Stimulated activated CD8-positive, alpha-beta memory T cell treated with anti-CD3 and anti-CD28 coated beads, Interleukin-7, amount 100 ng/mL, for 1 hour (primary cell): Measurements from ENCODE around the gene SLFN12L.
"Not testable (repeated sequence)": the region's sequence is repeated elsewhere in the genome, so short reads cannot be mapped to it uniquely, and the experiment has no call there.

ENCODE experiments used
- DNase-seq, 2 donors: peaks; one replicate each; pipeline ENCODE4 v3.0.0-alpha.2; 2020; ENCODE audit warnings: low read depth in 2 of 2

SLFN12L gene

DNA sequence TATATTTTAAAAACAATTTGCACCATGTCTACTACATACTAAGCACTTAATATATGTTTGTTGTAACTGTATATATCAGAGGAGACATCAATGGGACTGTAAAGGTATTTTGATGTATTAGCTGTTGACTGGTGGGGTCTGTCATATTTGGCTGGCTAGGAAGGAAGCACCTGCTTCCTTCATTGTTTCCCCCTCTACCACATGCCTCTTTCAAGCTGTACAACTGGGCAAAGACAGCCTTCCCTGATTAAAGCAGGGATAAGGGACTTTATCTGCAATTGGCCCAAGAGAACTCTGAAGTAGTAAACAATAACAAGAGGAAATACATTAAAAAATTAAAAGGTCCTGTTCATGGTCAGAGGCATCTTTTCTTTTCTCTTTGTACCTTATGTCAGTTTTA, 5.5 kb upstream of the SLFN12L start:
- DNase-seq = no peak

DNA sequence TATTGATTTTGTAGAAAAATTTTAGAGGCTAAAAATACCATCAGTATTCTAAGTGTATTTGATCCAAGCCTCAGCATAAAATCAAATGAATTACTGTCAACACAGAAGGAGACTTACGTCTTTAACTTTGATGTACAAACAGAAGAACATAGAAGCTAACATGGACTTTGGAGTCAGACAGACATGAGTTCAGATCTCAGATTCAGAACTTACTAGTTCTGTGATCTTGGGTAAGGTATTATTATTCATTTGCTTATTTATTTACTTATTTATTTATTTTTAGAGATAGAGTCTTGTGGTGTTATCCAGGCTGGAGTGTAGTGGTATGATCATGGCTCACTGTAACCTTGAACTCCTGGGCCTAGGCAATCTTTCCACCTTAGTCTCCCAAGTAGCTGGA, 4.0 kb upstream of the SLFN12L start:
- DNase-seq = no peak

DNA sequence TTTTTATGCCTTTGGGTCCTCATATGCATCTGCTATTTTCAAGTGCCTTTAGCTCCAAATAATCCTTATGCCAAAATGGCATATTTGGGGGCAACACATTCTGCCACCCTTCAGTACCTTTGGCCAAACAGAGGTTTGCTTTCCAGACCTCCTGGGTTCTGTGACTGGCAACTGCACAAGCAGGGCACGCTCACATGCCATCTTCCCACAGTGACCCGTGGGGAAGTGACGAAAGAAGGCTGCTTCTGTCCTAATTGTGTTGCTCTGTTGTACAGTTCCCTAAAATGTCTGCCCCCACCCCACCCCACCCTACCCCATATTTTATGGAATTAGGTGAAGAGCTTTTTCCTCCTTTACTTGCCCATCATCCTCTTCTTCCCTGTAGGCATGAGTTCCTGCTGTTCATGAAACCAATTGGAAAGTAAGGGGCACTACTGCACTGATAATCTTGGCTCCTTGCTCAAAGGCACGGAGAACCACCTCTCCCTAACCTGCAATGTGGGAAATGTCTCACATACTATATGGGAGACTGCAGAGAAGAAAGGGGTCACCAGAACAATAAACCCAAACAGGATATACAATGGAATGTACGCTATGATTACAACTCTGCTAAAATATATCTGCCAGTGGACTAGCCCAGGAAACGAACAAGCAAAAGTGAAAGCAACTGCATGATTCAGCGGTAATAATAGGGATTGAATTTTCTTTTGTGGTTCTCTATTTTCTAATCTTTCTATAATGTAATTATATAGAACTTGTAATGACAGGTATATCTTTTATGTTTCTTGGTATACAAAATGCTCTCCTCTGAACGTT, 3.3 kb upstream of the SLFN12L start:
- DNase-seq = no peak

DNA sequence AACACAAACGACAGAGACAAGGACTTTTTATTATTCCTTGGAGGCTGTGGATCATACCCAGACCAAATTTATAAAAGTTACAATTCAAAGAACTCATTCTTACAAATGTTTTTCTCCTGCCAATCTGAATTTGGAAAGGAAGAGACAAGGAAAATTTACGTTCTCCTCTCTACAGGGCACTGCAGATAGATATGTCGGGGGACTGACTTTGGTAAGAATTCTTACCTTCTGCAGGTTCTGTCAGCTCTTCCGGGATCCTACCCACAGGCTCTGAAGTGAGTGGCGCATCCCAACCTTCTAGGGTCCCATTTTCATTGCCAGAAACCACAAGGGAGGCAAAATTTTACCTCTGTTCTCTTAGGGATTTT, 2.2 kb upstream of the SLFN12L start:
- DNase-seq = no peak

DNA sequence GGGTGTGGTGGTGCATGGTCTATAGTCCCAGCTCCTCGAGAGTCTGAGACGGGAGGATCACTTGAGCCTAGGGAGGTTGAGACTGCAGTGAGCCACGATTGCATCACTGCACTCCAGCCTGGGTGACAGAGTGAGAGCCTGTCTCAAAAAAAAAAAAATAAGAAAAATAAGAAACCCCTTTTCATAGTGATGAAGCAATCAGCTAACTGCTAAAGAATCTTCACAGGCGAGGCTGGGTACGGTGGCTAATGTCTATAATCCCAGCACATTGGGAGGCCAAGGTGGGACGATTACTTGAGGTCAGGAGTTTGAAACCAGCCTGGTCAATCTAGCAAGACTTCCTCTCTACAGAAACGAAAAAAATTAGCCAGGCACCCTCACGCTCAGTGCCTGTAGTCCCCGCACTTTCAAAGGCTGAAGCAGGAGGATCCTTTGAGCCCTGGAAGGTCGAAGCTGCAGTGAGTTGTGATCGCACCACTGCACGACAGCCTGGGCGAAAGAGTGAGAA, 760 bp downstream of the SLFN12L start:
- no peak for DNase-seq

DNA sequence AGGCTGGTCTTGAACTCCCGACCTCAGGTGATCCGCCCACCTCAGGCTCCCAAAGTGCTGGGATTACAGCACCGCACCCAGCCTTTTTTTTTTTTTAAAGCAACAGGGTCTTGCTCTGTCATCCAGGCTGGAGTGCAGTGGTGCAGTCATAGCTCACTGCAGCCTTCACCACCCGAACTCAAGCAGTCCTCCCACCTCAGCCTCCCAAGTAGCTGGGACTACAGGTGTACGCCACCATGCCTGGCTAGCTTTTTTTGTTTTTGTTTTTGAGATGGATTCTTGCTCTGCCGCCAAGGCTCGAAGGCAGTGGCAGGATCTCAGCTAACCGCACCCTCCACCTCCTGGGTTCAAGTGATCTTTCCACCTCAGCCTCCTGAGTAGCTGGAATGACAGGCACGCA, 2.1 kb downstream of the SLFN12L start:
- DNase-seq = not testable (repeated sequence)

DNA sequence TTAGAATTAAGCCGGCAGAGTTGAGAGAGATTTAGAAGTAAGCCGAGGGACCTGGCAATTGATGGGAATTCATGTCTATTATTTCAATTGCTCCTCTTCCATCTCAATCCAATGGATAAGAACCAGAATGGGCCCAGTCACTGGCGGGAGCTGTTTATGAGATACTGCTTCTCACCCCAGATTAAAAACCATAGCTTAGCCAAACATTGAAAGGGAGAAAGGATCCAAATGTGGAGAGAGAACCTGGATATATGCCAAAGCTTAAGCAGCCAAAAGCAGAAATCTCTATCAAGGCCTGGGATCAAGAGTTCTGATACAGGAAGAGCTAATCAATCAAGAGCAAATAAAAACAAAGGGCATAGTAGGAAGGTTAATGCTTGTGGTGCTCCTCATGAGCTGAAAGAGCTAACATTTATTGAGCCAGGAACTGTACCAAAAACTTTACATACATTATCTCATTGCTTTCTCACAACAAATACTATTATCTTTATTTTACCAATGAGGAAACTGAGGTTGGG, 2.8 kb downstream of the SLFN12L start:
- no peak for DNase-seq

DNA sequence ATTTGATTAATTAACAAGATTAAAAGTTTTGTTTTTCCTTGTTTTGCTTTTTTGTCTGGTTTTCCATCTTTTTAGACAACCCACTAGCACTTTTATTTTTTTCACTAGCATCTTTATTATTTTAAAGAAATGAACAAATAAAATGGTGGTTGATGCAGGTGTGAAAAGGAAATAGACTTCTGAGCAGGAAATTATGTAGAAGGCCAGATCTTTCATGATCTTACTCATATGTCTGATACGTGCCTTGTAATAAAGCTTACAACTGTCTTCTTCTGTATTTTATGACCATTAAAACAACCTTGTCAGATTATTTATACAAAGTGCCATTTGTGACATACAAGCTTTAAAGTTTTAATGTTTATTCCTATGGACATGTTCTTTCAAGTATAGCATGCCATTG, 6.3 kb downstream of the SLFN12L start:
- no peak for DNase-seq

DNA sequence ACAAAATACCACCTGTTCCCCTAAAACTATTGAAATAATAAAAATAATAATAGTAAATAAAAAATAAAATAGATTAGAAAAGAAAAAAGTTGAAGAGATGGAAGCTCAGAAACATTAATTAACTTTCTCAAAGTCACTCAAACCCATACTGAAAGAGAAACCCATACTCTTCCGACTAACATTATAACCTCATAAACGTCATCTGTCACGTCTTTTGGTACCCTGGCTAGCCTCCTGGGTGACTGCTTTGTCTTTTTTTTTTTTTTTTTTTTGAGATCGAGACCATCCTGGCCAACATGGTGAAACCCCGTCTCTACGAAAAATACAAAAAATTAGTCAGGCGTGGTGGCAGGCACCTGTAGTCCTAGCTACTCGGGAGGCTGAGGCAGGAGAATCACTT, 7.6 kb downstream of the SLFN12L start:
- DNase-seq = no peak

DNA sequence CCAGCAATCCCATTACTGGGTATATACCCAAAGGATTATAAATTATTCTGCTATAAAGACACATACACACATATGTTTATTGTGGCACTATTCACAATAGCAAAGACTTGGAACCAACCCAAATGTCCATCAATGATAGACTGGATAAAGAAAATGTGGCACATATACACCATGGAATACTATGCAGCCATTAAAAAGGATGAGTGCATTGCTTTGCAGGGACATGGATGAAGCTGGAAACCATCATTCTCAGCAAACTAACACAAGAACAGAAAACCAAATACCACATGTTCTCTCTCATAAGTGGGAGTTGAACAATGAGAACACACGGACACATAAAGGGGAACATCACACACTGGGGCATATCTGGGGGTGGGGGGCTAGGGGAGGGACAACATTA, 8.2 kb downstream of the SLFN12L start:
- DNase-seq = not testable (repeated sequence)

DNA sequence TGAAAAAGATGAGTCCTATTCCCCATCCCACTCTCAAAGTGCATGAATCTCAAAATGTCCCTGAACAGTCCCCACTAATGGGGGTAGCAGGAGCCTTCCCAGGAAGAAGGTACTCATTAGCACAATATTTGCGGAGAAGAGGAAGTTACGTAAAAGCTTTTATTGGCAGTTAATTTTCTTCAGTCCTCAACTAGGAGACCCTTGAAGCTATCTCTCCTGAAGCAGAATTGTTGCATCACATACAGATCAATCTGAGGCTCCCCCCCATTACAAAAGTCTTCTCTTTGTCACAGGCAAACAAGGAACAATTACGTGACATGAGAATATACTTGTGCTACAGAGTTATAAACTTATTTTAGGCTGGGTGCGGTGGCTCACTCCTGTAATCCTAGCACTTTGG, 14.2 kb downstream of the SLFN12L start:
- no peak for DNase-seq

DNA sequence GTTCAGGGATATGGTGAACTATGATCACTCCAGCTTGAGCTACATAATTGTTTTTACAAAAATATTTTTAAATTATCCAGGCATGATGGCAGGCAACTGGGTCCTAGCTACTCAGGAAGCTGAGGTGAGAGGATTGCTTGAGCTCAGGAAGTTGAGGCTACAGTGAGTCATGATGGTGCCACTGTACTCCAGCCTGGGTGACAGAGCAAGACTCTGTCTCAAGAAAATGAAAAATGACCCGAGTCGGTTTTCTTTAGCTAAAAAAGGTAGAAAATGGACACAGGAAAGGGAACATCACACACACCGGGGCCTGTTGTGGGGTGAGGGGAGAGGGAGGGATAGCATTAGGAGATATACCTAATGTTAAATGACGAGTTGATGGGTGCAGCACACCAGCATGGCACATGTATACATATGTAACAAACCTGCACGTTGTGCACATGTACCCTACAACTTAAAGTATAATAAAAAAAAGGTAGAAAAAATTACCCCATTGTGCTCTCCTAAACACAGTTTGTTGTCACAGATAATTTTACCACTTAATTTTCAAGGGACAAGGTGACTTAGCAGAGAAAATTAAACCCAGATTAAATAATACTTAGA, 15.7 kb downstream of the SLFN12L start:
- not testable (repeated sequence) for DNase-seq

DNA sequence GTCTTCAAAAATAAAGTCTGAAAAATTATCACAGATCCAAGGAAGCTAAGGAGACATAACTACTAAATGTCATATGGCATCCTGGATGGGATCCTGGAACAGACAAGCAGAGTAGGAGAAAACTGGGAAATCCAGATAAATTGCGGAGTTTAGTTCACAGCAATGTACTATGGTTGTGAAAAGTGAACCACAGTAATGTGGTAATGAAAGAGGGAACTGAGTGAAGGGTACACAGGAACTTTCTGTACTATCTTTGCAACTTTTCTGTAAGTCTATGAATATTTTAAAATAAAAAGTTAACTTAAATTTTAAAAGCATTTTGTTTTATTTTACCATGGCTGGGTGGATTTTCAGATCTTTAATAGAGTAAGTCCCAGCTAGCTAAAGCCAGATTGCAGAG, 16.3 kb downstream of the SLFN12L start:
- no peak for DNase-seq

DNA sequence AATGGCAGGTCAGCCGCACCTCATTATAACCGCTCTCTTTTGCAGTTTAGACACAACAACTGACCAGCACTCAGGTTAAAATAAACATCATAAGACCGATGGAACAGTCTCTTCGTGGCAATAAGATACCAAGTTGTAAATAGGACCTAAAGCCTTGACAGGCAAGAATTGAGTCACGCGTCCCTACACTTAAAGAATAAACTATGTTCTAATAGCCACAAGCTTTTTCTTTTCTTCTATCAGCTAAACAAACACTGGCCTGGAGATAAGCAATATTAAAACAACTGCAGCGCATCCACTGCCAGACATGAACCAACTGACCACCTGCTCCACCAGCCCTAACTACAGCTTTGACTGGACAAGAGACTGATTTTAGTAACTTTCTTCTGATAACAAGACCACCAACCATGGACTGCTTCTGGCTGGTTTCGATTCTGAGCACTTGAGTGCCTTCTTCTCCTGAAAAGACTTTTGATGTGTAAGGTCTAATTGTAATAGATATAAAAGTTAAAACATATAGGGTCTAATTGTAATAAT, 17.5 kb downstream of the SLFN12L start:
- no peak for DNase-seq

DNA sequence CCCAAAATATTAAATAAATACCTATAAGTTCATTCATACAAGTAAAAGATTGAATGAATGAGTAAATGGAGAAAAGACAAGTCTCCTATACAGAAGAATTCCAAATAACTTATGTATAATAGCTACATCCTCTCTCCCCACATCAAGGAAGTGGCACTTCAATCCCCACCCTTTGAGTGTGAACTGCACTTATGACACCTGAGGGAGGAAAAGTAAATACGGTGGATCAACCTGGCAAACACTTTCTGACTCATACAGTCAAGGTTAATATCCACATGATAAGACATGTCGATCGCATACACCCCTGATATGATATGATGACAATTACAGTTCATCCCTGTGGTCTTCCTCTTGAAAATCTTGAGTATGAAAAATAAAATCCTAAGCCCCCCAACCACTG, 18.0 kb downstream of the SLFN12L start:
- DNase-seq = no peak

DNA sequence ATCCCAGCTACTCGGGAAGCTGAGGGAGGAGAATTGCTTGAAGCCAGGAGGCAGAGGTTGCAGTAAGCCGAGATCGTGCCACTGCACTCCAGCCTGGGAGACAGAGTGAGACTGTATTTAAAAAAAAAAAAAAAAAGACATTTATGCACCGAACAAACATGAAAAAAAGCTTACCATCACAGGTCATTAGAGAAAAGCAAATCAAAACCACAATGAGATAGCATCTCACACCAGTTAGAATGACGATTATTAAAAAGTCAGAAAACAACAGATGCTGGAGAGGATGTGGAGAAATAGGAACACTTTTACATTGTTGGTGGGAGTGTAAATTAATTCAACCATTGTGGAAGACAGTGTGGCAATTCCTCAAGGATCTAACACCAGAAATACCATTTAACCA, 19.0 kb downstream of the SLFN12L start:
- DNase-seq = not testable (repeated sequence)

DNA sequence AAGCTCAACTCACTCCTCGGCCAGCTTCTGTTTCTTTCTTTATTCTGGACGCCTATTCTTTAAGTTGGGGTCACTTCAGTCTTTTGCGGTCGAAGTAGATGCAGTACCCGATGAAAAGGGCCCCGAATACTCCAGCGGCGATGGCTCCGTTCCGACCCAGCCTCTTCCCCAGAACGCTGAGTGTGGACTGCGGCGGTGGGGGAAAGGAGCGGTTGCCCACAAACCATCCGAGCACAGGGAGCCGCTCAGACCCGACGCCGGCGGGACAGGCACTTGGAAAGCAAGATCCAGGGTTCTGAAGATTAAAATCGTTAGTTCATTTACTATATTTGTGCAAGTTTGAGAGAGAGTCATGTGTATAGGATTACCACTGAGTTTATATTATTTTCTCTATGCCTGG, 22.5 kb downstream of the SLFN12L start:
- DNase-seq = no peak

DNA sequence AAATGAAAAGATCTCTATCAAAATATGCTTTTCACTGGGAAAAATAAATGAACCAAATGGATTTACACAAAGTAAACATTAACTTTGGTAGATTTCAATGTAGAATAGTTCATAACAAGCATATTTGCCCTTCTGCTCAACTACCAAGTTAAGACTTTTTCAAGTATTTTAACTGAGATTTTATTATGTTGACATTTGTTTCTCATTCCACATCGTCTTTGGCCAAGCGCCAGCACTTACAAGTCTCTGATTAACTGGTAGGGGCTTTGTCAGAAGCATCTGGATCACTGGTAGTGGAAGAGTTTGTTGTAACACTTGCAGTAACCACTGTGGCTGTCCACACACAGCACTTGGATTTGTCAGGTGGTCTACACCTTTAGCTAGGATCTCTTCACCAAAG, 22.9 kb downstream of the SLFN12L start:
- DNase-seq = no peak

DNA sequence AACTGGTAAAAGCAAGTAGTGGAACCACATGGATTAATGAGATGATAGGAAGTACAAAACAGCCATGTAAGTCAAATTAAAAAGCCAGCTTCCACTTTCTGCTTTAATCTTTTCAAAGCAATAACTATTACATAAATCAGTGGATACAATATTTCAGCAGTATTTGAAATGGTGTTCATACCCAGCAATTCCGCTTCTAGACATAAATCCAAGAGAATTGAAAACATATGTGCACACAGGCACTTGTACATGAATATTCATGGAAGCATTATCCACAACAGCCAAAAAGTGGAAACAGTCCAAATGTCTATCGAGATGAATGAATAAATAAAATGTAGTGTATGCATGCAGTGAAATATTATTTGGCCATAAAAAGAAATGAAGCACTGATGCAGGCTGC, 27.4 kb downstream of the SLFN12L start:
- DNase-seq = no peak

DNA sequence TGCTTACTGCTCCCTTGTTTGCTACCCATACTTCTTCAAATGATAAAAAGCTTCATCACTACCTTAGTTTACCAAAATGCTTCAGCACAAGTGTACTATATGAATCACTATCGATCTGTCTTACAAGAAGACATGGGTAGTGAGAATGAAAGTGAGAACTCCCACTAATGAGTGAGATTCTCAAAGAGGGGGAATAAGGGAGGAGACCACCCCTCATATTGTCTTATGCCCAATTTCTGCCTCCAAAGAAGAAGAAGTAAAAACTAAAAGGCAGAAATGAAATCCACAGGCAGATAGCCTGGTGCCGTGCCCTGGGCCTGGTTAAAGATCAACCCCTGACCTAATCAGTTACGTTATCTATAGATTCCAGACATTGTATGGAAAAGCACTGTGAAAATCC, 29.8 kb downstream of the SLFN12L start:
- not testable (repeated sequence) for DNase-seq

DNA sequence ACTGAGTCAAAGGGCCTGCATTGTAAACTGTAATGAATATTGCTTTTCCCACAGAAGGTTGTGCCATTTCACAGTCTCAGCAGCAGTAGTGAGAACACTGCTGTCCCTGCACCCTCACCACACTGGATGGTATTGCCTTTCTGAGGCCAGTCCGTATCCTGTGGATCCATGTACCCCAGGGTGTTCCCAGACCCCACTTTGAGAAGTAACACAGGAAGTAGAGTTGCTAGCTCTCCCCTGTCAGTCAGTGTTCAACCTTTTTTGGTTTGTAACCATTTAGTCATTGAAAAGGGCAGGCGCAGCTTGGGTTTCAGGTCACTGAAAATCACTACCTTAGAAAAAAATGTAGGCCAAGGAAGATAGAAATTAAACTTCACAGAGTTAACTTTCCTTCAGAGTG, 37.9 kb downstream of the SLFN12L start:
- DNase-seq = no peak

DNA sequence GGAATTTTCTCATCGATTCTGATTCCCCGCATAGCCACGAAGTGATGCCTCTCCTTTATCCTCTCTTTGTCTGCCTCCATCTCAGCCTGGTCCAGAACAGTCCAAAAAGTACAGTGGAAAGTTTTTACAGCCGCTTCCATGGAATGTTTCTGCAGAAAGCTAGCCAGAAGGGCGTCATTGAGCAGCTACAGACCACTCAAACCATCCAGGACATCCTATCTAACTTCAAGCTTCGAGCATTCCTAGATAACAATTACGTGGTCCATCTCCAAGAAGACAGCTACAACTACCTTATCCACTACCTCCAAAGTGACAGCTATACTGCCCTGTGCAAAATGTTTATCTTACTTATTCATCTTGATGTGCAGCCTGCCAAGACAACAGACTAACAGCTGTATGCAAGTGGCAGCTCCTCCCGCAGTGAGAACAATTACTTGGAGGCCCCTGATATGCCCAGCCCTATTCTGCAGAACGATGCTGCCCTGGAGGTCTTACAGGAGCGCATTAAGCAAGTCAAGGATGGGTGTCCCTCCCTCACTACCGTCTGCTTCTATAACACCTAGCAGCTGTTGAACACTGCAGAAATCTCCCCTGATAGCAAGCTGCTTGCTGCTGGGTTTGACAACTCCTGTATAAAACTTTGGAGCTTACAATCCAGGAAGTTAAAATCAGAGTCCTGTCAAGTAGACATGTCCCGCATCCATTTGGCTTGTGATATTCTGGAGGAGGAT, 38.9 kb downstream of the SLFN12L start:
- DNase-seq = no peak
